ENCODE data around the gene DISC1.
"Not testable (repeated sequence)": the region's sequence is repeated elsewhere in the genome, so short reads cannot be mapped to it uniquely, and the experiment has no call there.

DISC1 gene

DNA sequence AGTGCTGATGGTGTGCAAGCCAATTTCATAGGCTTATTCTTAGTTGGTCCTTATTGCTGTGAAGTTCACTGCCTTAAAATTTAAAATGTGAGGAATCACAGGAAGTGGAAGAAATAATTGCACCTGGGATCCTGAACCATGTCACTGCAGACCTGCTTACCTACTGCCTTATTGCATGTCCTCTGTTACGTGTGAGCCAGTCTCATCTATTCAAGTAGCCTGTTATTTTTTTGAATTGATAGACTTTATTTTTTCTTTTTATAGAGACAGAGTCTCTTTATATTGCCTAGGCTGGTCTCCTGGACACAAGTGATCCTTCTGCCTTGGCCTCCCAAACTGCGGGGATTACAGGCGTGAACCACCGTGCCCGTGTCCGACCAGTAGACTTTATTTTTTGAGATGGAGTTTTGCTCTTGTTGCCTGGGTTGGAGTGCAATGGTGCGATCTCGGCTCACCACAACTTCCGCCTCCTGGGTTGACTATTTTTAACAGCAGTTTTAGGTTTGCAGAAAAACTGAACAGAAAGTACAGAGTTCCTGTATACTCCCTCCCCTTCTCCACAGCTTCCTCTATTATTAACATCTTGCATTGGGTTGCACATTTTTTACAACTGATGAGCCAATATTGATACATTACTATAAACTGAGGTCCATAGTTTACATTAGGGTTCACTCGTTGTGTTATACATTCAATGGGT lies 14.0 kb upstream of the DISC1 start:
- peaks cover 57% of the 10 kb centered on the region for H3K4me1 Mint-ChIP-seq
- H3K4me3 Mint-ChIP-seq: peak overlapping the region; percentile 67
- H3K27ac Mint-ChIP-seq (ENCODE audit: low read depth): peak overlapping the region; percentile 88
- H3K9me3 Mint-ChIP-seq: no peaks in the 10 kb centered on the region
- DNase-seq (ENCODE audit: low spot score in 2 of 2) (peak; percentile 22 to 35), ATAC-seq (replicated peaks; ENCODE audit: extremely low read depth, poor library complexity, severe bottlenecking) (peak; percentile 99)
- H3K36me3 Mint-ChIP-seq (ENCODE audit: insufficient read depth): no peaks in the 10 kb centered on the region
- H3K27me3 Mint-ChIP-seq: no peaks in the 10 kb centered on the region

DNA sequence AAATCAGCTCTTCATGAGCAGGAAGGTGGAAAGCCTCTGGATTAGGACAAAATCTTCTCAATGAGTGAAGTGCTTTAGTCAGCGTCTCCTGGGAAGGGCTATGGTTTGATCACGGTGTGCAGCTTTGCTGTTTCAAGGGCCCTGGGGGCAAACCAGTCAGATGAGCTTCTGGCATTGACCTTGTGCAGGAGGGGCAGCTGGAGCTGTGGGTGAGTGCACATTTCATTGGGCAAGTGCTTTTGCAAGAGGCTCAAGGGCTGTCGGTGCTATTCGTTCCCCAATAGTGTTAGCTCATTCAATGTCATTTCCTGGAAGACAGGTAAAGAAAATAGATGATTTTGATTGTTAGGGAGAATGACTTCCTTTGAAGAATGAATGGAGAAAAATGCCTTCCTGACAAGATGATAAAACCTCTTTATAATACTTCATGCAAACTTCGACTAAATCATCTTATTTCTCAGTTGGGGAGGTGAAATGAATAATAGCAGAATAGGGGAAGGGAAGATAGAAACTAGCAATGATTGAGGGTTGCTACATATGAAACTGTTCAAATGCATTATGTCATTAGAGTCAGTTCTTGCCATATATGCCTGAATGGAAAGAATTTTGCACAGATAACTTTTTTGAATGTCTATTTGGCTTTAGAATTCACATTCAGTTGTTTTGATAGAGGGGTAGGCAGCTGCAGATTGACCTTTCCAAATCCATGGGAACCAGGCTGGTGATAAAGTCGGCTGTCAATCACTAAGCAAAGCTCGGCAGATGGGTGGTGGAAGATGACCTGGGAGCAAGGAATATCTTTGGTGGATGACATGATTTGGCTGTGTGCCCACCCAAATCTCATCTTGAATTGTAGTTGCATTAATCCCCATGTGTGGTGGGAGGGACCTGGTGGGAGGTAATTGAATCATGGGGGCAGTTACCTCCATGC lies 12.9 kb upstream of the DISC1 start:
- ATAC-seq (replicated peaks; ENCODE audit: extremely low read depth, poor library complexity, severe bottlenecking): no peak
- Mint-ChIP-seq H3K27me3 (peaks cover 9% of the 10 kb centered on the region), H3K4me1 (peaks cover 57% of the 10 kb centered on the region), H3K27ac (ENCODE audit: low read depth) (no peak overlapping the region), H3K36me3 (ENCODE audit: insufficient read depth) (no peaks in the 10 kb centered on the region), H3K9me3 (no peaks in the 10 kb centered on the region), H3K4me3 (peak overlapping the region; percentile 67)
- DNase-seq (ENCODE audit: low spot score in 2 of 2): no peak

DNA sequence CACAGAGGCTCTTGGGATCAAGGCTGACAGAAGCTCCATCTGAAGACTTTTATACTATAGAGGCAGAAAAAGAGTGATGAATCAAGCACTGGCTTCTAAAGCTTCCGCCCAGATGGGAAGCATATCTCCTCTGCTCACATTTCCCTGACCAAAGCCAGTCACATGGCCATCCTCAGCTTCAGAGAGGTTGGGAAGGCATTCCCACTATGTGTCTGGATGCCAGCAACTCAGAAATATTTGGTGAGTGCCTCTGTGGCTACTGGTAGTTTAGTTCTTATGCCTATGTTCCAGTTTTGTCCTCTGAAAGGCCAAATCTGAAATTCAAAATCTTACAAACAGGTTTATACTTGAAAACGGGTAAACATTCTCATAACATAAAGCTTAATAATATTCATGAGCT lies 9.9 kb upstream of the DISC1 start:
- no peaks in the 10 kb centered on the region for H3K9me3 Mint-ChIP-seq
- H3K27ac Mint-ChIP-seq (ENCODE audit: low read depth): no peak overlapping the region
- peaks cover 28% of the 10 kb centered on the region for H3K27me3 Mint-ChIP-seq
- no peak overlapping the region for H3K4me3 Mint-ChIP-seq
- no peak for DNase-seq (ENCODE audit: low spot score in 2 of 2)
- peaks cover 38% of the 10 kb centered on the region for H3K4me1 Mint-ChIP-seq
- no peaks in the 10 kb centered on the region for H3K36me3 Mint-ChIP-seq (ENCODE audit: insufficient read depth)
- no peak for ATAC-seq (replicated peaks; ENCODE audit: extremely low read depth, poor library complexity, severe bottlenecking)

GRCh38 chr1:231618609-231619256 lies 7.9 kb upstream of the DISC1 start:
- H3K4me1 Mint-ChIP-seq: peaks cover 17% of the 10 kb centered on the region
- H3K27me3 Mint-ChIP-seq: peaks cover 47% of the 10 kb centered on the region
- H3K4me3 Mint-ChIP-seq: no peak overlapping the region
- H3K36me3 Mint-ChIP-seq (ENCODE audit: insufficient read depth): no peaks in the 10 kb centered on the region
- no peak overlapping the region for H3K27ac Mint-ChIP-seq (ENCODE audit: low read depth)
- ATAC-seq (replicated peaks; ENCODE audit: extremely low read depth, poor library complexity, severe bottlenecking) (no peak), DNase-seq (ENCODE audit: low spot score in 2 of 2) (no peak)
- no peaks in the 10 kb centered on the region for H3K9me3 Mint-ChIP-seq

GRCh38 chr1:231619257-231619634 lies 7.3 kb upstream of the DISC1 start:
- DNase-seq (ENCODE audit: low spot score in 2 of 2): no peak
- no peaks in the 10 kb centered on the region for H3K36me3 Mint-ChIP-seq (ENCODE audit: insufficient read depth)
- H3K4me1 Mint-ChIP-seq: peaks cover 12% of the 10 kb centered on the region
- no peak for ATAC-seq (replicated peaks; ENCODE audit: extremely low read depth, poor library complexity, severe bottlenecking)
- no peak overlapping the region for H3K4me3 Mint-ChIP-seq
- no peak overlapping the region for H3K27ac Mint-ChIP-seq (ENCODE audit: low read depth)
- peaks cover 48% of the 10 kb centered on the region for H3K27me3 Mint-ChIP-seq
- H3K9me3 Mint-ChIP-seq: no peaks in the 10 kb centered on the region

GRCh38 chr1:231625042-231625441 lies 1.5 kb upstream of the DISC1 start:
- not testable (repeated sequence) for H3K27ac Mint-ChIP-seq (ENCODE audit: low read depth)

GRCh38 chr1:231625975-231626534 lies 535 bp upstream of the DISC1 start:
- Mint-ChIP-seq H3K4me3 (peak overlapping the region; percentile 87), H3K4me1 (peaks cover 12% of the 10 kb centered on the region), H3K36me3 (ENCODE audit: insufficient read depth) (peaks cover 3% of the 10 kb centered on the region), H3K27me3 (peaks cover 26% of the 10 kb centered on the region), H3K9me3 (no peaks in the 10 kb centered on the region), H3K27ac (ENCODE audit: low read depth) (peak overlapping the region; percentile 84)
- DNase-seq (ENCODE audit: low spot score in 2 of 2) (no peak), ATAC-seq (replicated peaks; ENCODE audit: extremely low read depth, poor library complexity, severe bottlenecking) (no peak)

More at GRCh38 chr1:231625042-231625441, 1.5 kb upstream of the DISC1 start:
- ATAC-seq (replicated peaks; ENCODE audit: extremely low read depth, poor library complexity, severe bottlenecking); H3K4me3 Mint-ChIP-seq; H3K9me3 Mint-ChIP-seq; H3K36me3 Mint-ChIP-seq (ENCODE audit: insufficient read depth); DNase-seq (ENCODE audit: low spot score in 2 of 2): not testable (repeated sequence)
- peaks cover 36% of the 10 kb centered on the region for H3K27me3 Mint-ChIP-seq
- H3K4me1 Mint-ChIP-seq: peaks cover 12% of the 10 kb centered on the region

DNA sequence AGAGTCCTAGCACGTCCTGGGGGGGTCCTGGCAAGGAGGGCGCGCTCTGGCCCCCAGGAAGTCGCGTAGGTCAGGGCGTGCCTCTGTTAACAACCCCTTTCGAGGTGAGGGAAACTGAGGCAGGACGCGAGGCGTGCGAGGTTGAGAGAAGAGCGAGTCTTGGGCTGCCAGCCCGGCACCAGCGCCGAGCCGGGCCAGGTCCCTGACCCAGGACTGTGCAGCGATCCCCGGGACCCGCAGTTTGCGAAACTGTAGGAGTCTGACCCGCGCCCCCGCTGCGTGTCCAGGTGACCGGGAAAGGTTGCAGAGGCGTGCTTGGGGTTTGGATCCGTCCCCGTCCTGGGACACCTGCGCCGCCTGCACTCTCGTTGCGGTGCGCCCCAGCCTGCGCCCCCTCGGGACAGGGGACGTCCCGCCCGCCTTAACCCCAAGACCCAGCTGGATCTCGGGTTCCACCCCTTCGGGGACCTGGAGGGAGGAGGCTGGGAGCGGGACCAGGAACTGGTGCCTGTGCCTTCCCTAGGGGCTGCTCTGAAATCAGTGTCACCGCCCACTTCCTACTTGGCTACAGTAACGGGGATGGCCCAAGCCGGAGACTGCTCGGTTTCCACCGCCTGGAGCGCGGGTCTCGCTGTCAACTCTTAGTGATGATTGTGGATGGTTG lies 493 bp downstream of the DISC1 start:
- no peaks in the 10 kb centered on the region for H3K9me3 Mint-ChIP-seq
- peaks cover 12% of the 10 kb centered on the region for H3K4me1 Mint-ChIP-seq
- ATAC-seq (replicated peaks; ENCODE audit: extremely low read depth, poor library complexity, severe bottlenecking): peak; percentile 47
- peak overlapping the region; percentile 84 for H3K27ac Mint-ChIP-seq (ENCODE audit: low read depth)
- peaks cover 16% of the 10 kb centered on the region for H3K27me3 Mint-ChIP-seq
- DNase-seq (ENCODE audit: low spot score in 2 of 2): no peak
- H3K4me3 Mint-ChIP-seq: peak overlapping the region; percentile 87
- peaks cover 3% of the 10 kb centered on the region for H3K36me3 Mint-ChIP-seq (ENCODE audit: insufficient read depth)

- DNase-seq (ENCODE audit: low spot score in 2 of 2): no peak
- Mint-ChIP-seq H3K27me3 (peaks cover 4% of the 10 kb centered on the region), H3K27ac (ENCODE audit: low read depth) (no peak overlapping the region), H3K9me3 (no peaks in the 10 kb centered on the region), H3K4me1 (peaks cover 12% of the 10 kb centered on the region), H3K36me3 (ENCODE audit: insufficient read depth) (peaks cover 3% of the 10 kb centered on the region), H3K4me3 (no peak overlapping the region)
- no peak for ATAC-seq (replicated peaks; ENCODE audit: extremely low read depth, poor library complexity, severe bottlenecking)
Measured at GRCh38 chr1:231628207-231628876, 1.8 kb downstream of the DISC1 start.

- Mint-ChIP-seq H3K27ac (ENCODE audit: low read depth) (no peak overlapping the region), H3K4me3 (no peak overlapping the region), H3K27me3 (no peaks in the 10 kb centered on the region), H3K36me3 (ENCODE audit: insufficient read depth) (peaks cover 3% of the 10 kb centered on the region), H3K4me1 (peaks cover 12% of the 10 kb centered on the region), H3K9me3 (no peaks in the 10 kb centered on the region)
- ATAC-seq (replicated peaks; ENCODE audit: extremely low read depth, poor library complexity, severe bottlenecking): no peak
- no peak for DNase-seq (ENCODE audit: low spot score in 2 of 2)
Measured at GRCh38 chr1:231629132-231629531, 2.5 kb downstream of the DISC1 start.

- H3K27me3 Mint-ChIP-seq: no peaks in the 10 kb centered on the region
- H3K27ac Mint-ChIP-seq (ENCODE audit: low read depth): no peak overlapping the region
- no peaks in the 10 kb centered on the region for H3K9me3 Mint-ChIP-seq
- ATAC-seq (replicated peaks; ENCODE audit: extremely low read depth, poor library complexity, severe bottlenecking): no peak
- H3K36me3 Mint-ChIP-seq (ENCODE audit: insufficient read depth): peaks cover 3% of the 10 kb centered on the region
- peaks cover 11% of the 10 kb centered on the region for H3K4me1 Mint-ChIP-seq
- H3K4me3 Mint-ChIP-seq: no peak overlapping the region
- DNase-seq (ENCODE audit: low spot score in 2 of 2): no peak
Measured at GRCh38 chr1:231630558-231631205, 4.1 kb downstream of the DISC1 start.

Data from central memory CD8-positive, alpha-beta T cell (primary cell).